UCSD-AML1 (cell line): ENCODE results near the gene PCYT2.

Experiments used
- DNase-seq: peaks from one replicate; lab custom pipeline; 2025; ENCODE audit not compliant: unreplicated experiment; lab: John Stamatoyannopoulos, UW

PCYT2 gene

DNA sequence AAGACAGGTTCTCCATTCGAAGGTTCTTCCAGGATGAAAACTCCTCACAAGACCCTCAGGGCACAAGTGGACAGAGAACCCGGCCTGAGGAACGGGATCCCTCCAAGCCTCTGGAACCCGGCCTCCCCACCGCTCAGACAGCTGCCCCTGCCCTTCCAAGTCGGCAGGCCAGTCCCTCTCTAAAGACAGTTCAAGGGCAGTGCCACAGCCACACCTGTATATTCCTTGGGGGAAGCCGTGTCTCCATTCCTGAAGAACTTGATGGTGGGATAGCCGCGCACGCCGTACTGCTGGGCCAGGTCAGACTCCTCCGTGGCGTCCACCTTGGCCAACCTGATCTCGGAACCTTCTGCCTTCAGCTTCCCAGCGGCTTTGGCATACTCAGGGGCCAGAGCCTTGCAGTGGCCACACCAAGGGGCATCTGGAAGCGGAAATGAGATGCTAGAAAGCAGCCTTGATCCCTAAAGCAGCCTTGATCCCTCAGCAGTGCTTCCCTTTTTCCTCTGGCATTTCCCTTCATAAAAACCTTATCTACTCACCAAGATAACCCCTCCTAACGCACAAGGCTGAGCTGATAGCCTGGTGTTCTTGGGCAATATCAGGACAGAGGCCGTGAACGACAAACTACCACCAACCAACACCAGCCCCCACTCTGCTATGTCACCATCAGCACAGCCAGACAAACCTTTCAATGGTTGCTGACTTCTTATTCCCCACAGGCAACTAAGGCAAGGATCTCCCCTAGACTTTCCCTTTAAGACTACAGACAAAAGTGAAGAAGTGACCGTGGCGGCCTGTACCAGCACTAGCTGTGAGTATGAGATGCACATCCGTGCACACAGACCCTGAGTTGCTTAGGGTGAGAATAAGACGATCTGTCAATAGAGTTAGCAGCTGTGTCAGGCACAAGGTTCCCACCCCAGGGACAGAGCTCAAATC is 52.0 kb downstream of the PCYT2 start:
- no peak for DNase-seq

GRCh38 chr17:81858170-81858966 is 52.8 kb downstream of the PCYT2 start:
- DNase-seq, result no peak

- DNase-seq, result no peak
Observed at GRCh38 chr17:81854974-81855774, 56.0 kb downstream of the PCYT2 start.

GRCh38 chr17:81852237-81852636 is 59.0 kb downstream of the PCYT2 start:
- DNase-seq, result no peak

GRCh38 chr17:81851423-81851822 is 59.8 kb downstream of the PCYT2 start:
- DNase-seq, result no peak
